Measurements from ENCODE around the gene CDC20B.
"Not testable (repeated sequence)": the region's sequence is repeated elsewhere in the genome, so short reads cannot be mapped to it uniquely, and the experiment has no call there.

Gene CDC20B

DNA sequence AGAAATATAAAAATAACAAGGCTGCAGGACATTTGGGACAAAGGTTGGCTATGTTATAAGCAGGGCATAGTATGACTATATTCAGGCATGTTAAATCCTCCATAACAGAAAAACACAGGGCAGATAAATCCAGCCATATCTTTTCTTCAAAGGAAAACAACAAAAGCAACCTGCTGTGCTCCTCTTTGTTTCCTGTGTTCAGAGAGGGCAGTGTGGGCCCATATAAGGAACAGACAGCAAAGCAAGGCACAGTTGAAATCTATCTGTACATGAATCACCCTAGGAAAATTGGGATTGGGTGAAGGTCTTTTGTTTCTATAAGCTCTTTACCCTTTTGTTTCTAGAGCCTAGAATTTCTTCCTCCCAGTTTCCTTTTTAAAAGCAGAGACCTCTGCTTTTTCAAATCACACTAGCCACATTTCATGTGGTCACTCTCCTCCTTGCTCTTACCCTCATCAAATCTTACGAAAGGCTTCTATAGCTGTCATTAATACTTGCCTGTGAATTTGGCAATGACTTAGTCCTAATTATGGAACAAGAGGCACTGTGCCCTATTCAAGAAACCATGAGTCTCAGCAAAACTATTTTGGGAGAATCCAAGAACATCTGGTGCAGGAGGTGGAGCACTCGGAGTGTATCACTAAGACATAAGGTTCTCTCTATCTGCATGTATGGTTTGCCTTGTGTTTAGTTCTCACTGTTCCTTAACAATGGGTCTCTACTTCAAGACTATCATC lies 68.8 kb downstream of the CDC20B start:
- no peak for DNase-seq (ENCODE audit: low spot score)

DNA sequence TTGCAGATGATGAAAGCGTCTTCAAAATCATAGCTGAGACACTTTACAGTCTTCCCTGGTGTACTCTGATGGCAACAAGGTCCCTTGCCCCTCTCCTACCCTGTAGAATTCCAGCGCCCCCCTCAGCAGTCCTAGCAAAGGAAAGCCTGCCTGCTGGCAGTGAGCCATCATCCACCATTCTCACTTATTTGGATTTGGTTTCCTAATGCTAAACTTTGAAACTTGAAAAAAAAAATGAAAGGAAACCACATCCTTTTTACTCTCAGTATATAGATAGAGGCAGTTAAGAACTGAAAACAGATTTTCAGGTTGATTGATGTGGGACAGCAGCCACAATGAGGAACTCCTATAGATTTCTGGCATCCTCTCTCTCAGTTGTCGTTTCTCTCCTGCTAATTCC lies 70.6 kb downstream of the CDC20B start, which contains the start of gene GZMA:
Gene GZMA (plus strand): TSS at position 299 of the 400 bp plus-strand sequence. CDS start 37 bp downstream, at position 336.
- DNase-seq (ENCODE audit: low spot score) = no peak

DNA sequence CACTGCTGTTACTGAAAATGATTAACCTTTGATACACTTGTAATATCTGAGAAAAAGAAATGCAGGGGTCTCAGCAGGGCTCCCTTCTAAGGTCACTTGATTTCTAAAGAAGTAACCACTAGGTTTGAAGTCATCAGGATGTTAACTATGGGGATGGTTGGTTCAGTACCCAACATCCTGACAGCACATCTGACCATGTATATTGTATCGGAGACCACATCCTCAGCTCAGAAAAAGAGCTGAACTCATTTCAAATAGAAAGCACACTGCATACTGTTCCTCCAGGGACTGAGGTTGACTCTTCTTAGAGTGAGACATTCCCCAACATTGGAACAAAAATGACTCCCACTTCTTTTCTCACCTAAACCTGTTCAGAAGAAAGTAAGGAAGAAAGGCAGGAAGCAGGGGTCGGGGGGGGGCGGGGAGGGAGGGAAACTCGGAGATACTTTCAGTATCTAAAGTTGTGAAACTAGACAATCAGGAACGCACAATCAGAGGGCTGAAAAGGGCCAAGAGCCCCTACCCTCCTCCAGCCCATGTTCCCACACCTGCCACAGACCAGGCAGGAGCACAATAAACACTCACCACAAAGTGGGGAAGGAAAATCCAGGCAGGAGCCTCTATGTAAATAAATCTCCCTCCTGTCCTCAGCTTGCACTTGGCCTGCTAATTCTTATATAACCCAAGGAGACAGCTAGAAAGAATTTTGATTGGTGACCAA lies 71.3 kb downstream of the CDC20B start:
- DNase-seq (ENCODE audit: low spot score) = no peak

DNA sequence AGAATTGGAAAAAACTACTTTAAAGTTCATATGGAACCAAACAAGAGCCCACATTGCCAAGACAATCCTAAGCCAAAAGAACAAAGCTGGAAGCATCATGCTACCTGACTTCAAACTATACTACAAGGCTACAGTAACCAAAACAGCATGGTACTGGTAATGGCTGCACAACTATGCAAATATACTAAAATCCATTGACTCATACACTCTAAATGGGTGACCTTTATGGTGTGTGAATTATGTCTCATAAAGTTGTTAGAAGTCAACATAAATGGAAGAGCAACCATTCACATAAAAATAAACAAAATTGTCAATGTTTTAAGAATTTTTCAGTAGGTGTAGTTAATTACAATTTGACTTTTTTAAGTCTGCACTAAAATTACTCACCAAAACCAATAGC lies 71.8 kb downstream of the CDC20B start:
- DNase-seq (ENCODE audit: low spot score) = not testable (repeated sequence)

DNA sequence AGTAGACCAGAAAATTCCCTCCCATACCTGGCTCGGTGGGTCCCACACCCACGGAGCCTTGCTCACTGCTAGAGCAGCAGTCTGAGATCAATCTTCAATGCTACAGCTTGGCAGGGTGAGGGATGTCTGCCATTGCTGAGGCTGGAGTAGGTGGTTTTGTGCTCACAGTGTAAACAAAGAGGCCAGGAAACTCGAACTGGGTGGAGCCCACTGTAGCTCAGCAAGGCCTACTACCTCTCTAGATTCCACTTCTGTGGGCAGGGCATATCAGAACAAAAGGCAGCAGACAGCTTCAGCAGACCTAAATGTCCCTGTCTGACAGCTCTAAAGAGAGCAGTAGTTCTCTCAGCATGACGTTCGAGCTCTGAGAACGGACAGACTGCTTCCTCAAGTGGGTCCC lies 76.1 kb downstream of the CDC20B start:
- DNase-seq (ENCODE audit: low spot score) = no peak

DNA sequence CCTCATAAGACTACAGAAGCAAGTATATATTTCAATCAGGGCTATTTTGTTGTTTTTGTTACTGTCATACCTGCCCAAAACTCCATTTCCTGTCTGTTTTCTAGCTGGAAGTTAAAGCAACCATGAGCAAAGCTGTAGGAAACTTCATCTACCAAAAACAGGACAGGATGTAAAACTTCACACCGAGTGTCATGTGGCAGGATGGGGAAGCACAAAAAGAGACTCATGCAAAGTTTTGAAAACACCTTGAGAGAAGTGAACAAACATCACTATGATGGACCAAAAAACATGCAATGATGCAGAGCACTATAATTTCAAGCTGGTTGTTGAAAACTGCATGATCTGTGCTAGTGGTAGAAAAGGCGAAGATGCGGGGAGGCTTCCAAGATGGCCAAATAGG lies 76.8 kb downstream of the CDC20B start:
- no peak for DNase-seq (ENCODE audit: low spot score)

DNA sequence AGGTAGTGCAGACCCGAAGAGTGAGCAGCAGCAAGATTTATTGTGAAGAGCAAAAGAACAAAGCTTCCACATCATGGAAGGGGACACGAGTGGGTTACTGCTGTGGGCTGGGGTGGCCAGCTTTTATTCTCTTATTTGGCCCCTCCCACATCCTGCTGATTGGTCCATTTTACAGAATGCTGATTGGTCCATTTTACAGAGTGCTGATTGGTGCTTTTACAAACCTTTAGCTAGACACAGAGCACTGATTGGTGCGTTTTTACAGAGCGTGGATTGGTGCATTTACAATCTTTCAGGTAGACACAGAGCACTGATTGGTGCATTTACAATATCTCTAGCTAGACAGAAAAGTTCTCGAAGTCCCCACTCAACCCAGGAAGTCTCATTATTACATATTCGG lies 82.0 kb downstream of the CDC20B start:
- DNase-seq (ENCODE audit: low spot score) = not testable (repeated sequence)

DNA sequence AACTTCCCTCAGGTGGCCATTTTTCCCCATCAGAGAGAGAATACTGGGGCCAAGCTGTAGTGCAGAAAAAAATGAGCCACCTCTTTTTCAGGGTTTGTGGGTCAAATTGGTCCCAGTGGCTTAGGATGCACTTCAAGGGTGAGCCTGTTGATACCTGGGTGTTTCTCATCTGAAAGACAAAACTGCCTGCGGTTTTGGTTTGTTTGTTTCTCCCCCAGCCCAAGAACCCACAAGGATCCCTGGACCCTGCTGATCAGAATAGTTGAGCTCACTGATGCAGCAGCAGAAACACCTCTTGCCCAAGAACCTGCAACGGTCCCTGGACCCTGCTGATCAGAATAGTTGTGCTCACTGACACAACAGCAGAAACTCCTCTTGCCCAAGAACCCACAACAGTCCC lies 83.7 kb downstream of the CDC20B start:
- not testable (repeated sequence) for DNase-seq (ENCODE audit: low spot score)

DNA sequence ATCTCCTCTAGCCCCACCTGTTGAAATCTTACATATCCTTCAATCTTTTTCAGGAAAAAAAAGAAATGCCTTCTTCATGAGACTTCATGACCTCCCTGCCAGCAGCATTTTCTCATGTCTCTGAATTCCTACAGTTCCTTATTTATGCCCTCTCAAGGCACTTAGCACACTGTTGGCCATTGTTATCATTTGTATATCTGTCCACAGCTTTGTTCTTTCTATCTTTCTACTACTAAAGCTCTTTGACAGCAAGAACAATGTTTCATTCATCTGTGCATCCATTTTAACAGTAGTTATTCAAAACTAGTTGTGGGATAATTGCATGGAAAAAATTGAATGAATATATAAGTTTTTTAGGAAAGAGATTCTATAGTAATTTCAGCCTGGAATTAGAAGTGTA lies 91.4 kb downstream of the CDC20B start:
- no peak for DNase-seq (ENCODE audit: low spot score)

DNA sequence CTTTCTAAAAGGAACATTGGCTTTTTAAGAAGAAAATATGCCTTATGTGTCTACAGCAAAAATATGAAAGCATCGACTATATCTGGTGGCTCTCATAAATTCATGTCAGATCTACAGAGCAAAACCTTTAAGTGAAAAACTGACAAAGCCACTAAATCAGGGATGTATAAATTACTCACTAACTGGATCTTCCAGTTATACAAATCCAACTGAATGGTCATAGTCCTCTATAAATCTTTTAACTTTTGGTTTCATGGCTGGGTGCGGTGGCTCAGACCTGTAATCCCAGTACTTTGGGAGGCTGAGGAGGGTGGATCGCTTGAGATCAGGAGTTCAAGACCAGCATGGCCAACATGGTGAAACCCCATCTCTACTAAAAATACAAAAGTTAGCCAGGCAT lies 99.8 kb downstream of the CDC20B start:
- DNase-seq (ENCODE audit: low spot score) = no peak

DNA sequence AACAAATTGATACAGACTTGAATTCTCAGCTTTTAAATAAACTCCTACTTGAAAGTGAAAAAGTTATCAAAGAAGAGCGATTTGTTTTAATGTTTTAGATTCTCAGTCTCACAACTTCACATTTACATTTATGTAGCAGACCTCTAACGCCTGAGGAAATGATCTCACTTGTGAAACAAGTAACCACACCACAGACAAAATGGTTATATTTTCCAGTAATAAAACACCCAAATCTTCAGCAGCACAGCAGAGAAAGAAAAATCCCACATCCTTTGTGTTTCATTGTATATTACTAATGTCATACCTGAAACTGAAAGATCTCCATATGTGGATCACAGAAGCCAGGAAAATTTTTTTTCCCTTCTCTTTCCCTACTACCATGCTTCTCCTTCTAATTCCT lies 100.3 kb downstream of the CDC20B start:
- DNase-seq (ENCODE audit: low spot score) = no peak

DNA sequence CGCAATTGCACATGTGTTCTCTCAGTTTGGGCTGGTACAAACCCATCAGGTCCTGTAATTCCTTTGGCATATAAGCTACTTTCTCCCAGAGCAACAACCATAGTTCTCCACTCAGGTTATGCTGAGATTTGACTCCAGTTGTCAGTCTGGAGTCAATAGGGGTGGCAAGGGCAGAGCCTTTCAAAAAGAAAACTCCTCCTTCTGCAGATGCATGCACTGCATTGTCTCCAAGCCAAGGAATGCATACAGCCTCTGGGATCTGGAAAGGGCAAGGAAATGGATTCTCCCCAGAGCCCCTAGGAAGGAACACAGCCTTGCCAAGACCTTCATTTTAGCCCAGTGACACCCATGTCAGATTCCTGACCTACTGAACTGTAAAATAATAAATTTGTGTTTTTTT lies 101.6 kb downstream of the CDC20B start:
- DNase-seq (ENCODE audit: low spot score) = no peak

DNA sequence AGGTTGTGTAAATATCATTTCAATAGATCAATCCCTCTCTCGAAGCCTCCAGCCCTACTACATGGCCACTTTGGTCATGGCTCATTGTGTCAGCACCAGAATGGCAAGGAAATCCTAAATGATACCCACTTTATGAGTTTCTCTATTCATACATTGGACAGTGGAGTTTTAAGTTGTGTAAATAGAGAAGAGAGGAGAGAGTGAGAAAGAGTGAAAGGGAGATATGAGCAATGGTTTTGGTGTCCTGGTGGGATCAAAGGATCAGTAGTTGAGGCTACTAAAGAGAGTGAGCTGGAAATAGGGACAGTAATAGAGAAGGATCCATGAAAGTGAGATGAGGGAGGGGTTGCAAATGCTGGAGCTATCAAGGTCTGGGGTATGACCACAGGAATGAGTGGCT lies 102.0 kb downstream of the CDC20B start:
- no peak for DNase-seq (ENCODE audit: low spot score)

DNA sequence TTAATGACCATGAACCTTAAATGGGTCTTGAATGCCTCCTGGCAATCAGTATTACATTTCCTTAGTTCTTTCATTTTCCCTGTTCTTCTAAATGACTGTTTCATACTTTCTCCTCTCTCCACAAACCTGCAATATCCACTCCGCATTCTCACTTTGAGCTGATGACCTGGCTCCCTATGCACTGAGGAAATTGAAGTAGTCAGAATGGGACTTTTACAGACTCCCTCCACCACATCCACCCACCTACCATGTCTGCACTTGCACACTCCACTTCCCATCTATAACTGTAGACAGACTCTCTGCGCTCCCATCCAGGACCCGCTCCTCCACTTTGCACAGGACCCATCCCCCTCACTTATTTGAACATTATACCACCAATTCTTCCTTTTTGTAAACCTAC lies 106.7 kb downstream of the CDC20B start:
- DNase-seq (ENCODE audit: low spot score) = no peak

DNA sequence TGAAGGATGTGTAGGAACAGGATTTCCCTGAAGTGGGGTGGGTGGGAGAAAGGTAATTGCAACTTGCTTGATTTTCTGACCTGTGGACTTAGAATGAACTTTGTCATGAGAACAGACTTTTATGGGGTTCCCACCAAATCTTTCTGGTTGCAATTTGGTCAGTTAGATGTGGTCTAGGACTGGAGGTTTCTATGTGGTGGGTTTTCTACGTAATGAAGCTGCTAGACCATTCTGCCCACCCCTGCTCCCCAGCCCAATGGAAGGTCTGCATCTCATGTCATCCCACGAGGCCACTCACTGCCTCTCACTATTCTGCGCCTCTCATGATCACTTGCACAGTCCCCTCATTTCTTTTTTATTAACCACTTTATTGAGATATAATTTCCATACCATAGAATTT lies 108.5 kb downstream of the CDC20B start:
- DNase-seq (ENCODE audit: low spot score) = no peak

DNA sequence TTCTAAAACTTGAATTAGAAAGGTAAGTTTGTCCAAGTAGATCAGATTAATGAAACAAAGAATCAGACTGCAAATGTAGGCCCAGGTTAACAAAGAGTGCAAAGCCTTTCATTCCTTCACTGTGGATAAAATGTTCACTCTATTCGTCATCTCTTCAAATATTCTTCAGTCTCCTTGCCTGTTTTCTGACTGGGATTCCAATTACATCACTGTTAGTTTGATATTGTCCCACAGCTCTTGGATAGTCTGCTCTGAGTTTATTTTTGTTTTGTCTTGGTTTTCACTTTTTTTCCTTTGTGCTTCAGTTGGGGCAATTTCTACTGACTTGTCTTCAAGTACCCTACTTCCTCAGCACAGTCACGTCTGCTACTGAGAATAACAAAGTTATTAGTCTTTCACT lies 109.1 kb downstream of the CDC20B start:
- DNase-seq (ENCODE audit: low spot score) = no peak

DNA sequence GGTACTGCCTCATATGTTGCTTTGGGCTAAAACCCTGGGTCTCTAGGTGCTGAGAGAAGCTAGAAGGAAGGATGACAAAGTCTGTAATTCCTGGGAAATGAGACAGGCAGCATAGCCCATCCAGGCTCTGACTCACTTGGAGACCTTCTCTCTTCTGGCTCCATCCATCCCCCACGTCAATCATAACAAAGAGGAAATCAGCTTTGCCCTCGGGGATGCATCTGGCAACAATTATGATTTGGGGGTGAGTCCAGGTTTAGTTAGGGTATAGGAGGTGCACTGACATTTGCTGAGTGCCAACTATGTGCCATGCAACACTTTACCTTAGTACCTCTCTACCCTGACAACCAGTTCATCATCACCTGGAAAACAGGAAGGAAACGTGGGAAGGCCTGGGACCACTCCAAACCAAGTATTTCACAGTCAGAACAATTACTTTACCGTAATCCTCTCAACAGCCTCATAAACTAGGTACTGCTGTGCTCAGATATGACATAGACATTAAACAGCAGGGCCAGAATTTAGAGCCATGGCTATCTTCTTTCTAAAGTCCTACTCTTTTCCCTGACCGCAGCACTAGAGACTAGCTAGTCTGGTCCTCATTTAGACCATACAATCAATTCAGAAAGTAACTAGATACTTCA lies 109.6 kb downstream of the CDC20B start:
- DNase-seq (ENCODE audit: low spot score) = no peak
